ENCODE data around the gene ANKRD34A. TPM values are rescaled to one million over a fixed set of nuclear protein-coding genes. Genes with fewer than 3 reads are reported as not detected.

Gene ANKRD34A
- total RNA-seq, 6 experiments from 2014 or later = 0.14 to 0.88 (median 0.22) TPM; not detected in 1

DNA sequence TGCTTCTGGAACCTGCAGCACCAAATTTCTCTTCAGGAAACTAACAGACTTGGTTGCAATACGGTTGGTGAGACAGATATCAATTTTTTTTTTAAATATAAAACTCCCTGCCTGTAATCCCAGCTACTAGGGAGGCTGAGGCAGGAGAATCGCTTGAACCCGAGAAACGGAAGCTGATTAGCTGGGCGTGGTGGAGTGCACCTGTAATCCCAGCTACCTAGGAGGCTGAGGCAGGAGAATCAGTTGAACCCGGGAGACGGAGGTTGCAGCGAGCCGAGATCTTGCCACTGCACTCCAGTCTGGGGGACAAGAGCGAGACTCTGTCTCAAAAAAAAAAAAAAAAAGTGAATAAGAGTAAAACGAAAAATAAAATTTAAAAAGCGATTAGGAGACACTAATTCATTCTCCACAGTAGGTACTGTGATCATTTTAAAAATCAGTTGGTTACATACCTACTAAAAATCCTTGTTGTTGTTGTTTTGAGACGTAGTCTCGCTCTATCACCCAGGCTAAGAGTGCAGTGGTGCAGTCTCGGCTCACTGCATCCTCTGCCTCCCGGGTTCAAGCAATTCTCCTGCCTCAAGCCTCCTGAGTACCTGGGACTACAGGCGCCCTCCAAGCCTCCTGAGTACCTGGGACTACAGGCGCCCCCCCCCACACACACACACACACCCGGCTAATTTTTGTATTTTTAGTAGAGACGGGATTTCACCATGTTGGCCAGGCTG lies 36.3 kb downstream of the ANKRD34A start:
- Histone ChIP-seq H3K27me3 (no peaks in the 10 kb centered on the region), H3K36me3 (peaks cover 0 to 10% (median 0%) of the 10 kb centered on the region in 4 donors), H3K9me3 (no peaks in the 10 kb centered on the region), H3K27ac (peak overlapping the region; percentile 88 to 89 (median 88)), H3K4me1 (peaks cover 0 to 10% (median 4%) of the 10 kb centered on the region in 4 donors), H3K4me3 (peak overlapping the region; percentile 68 to 83 (median 77))
- intact Hi-C loops (cut with DNase I) = no loop called here
- 51% methylated on average over 16 of the region's 20 CpGs for WGBS (ENCODE audit: insufficient coverage, low coverage, low lambda C conversion rate, missing lambda C conversion rate)
- no peak for DNase-seq
- TF ChIP-seq CTCF (IDR thresholded peaks at IDR 0.05) = no peak
- TF ChIP-seq POLR2A (IDR thresholded peaks at IDR 0.05) = no peak
- no peak for ATAC-seq

DNA sequence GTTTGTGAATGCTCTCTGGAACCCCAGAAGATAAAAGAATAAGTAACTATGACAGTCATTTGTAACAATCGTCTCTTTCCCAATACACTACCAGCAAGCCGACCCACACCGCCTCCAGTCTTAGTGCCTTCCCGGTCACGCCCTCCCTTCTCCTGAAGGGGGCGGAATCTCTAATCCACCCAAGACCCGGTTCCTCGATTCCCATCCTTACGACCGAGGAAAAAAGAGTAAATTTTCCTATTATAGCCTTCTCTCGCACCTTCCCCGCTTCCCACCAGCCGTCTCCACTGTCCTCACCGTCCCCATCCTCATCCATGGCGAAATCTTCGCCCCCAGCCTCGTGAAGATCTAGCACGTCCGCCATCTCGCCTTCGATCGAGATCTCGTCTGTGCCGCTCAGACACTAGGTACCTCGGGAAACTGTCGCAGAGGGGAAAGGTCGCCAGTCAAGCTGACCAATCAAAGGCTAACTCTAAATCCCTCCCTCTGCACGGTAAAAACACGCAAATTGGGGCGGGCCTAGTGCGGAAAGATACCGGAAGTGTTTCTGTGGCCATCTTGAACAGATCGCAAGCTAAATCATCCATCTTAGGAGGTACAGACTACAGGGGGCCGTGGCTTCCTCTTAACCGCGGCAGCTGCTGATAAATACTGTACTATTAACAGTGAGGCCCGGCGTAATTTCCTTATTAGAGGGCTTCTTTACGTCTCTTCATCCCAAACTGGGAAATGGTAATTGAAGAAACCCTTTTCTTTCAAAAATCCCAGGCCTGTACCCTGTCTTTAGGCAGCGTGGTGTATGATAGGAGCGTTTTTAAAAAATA lies 37.1 kb downstream of the ANKRD34A start, which contains the start of gene RBM8A:
Gene RBM8A (minus strand): TSS at position 422 of the 824 bp plus-strand sequence. CDS start 58 bp downstream, at position 364.
- H3K27me3 ChIP-seq = no peaks in the 10 kb centered on the region
- peak within 1 kb of the TSS; percentile 88 to 89 (median 88) for H3K27ac ChIP-seq
- intact Hi-C loops (cut with DNase I) = no loop called here
- no peaks in the 10 kb centered on the region for H3K9me3 ChIP-seq
- ATAC-seq = peak; percentile 98 to 99 (median 99)
- peak; percentile 88 to 96 (median 92) for DNase-seq
- H3K4me1 ChIP-seq = peaks cover 0 to 10% (median 4%) of the 10 kb centered on the region in 4 donors
- TF ChIP-seq POLR2A (IDR thresholded peaks at IDR 0.05) (peak; percentile 96), CTCF (IDR thresholded peaks at IDR 0.05) (peak; percentile 51 to 69 (median 68))
- WGBS (ENCODE audit: insufficient coverage, low coverage, low lambda C conversion rate, missing lambda C conversion rate) = under 1% methylated on average over 39 of the region's 41 CpGs
- H3K4me3 ChIP-seq = peak within 1 kb of the TSS; percentile 68 to 83 (median 77)
- peaks cover 0 to 10% (median 0%) of the 10 kb centered on the region in 4 donors for H3K36me3 ChIP-seq

GRCh38 chr1:145926686-145927062 lies 37.7 kb downstream of the ANKRD34A start:
- WGBS (ENCODE audit: insufficient coverage, low coverage, low lambda C conversion rate, missing lambda C conversion rate) = 8% methylated on average over 18 of the region's 19 CpGs

More at GRCh38 chr1:145926686-145927062, 37.7 kb downstream of the ANKRD34A start:
- Histone ChIP-seq H3K4me3 (peak overlapping the region; percentile 68 to 83 (median 77)), H3K27me3 (no peaks in the 10 kb centered on the region), H3K9me3 (no peaks in the 10 kb centered on the region), H3K36me3 (peaks cover 0 to 10% (median 0%) of the 10 kb centered on the region in 4 donors), H3K4me1 (peaks cover 0 to 10% (median 4%) of the 10 kb centered on the region in 4 donors), H3K27ac (peak overlapping the region; percentile 88 to 89 (median 88))
- ATAC-seq (peak in 2 of 4 donors; percentile 0 to 2), DNase-seq (no peak)
- intact Hi-C loops (cut with DNase I) = no loop called here
- TF ChIP-seq POLR2A (IDR thresholded peaks at IDR 0.05) (no peak), CTCF (IDR thresholded peaks at IDR 0.05) (no peak)

Data from right lobe of liver (tissue), 6 donors.